GM18520 (cell line): ENCODE results near the gene VPS33A.
"Not testable (repeated sequence)": the region's sequence is repeated elsewhere in the genome, so short reads cannot be mapped to it uniquely, and the experiment has no call there.

Source experiments
- ATAC-seq: cut with Tn5 transposase; IDR thresholded peaks from one replicate; pipeline ENCODE4 v1.9.1; 2021; ENCODE audit not compliant: unreplicated experiment

Gene VPS33A

DNA sequence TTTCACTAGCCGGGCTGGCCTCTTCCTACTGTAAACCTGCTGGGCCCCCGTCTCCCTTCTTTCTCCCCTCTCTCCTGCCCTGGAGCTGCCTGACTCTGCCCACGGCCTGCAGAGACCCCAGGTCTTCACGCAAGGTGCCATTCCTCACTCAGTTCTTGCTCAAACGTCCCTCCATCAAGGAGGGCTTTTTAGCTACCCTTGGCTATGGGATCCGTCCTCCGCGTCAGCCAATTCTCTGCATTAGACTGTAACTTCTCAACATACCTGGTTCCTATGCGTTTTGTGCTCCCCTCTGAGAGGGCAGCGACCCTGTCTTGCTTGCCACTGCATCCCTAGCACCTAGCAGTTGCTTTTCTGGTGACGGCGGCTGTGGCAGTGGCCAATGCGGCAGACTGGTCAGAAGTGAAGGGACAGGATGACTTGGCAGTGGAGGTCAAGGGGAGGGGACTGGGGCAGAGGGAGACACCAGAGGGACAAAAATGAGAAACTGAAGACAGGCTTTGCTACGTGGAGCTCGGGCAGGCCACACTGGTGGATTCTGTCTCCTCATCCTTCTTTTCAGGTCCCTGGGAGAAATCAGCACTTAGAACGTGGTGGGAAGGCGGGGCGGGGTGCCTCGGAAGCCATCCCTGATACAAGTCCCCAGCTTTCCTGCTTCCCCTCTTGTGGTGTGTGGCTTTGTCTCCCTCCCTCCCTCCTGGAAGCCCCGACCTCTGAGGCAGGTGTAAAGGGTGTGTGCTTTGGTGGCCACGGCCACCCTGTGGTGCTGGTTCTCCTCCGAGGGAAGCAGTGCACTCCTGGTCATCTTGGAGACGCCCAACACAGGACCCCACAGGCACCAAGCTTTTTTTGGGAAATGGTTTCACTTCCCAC, 61.0 kb downstream of the VPS33A start:
- no peak for ATAC-seq

DNA sequence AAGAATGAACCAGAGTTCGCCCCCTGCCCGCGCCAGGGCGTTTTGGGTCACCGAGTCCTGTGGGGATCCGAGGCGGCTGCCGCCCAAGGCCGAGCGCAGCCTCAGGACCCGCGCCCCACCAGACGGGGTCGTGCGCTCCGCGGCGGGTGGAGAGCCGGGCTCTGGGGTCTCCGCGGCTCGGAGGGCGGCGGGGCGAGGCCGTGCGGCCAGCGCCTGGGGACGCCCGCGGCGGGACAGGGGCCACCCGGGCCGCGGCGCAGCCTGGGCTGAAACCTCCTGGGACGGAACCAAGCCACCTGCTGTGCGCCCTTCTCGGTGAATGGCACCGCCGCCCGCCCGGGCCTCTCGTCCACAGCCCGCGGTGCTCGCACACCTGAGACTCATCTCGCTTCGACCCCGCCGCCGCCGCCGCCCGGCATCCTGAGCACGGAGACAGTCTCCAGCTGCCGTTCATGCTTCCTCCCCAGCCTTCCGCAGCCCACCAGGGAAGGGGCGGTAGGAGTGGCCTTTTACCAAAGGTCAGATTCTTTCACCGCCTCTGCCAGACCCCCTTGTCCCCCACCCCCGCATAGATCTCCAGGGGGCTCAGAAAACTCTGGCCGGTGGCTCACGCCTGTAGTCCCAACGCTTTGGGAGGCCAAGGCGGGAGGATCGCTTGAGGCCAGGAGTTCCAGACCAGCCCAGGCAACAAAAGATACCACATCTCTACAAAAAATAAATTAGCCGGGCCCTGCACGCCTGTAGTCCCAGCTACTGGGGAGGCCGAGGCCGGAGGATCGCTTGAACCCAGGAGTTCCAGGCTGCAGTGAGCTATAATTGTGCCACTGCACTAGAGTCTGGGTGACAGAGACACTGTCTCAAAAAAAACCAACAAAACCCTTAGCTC, 61.9 kb downstream of the VPS33A start:
- ATAC-seq: no peak

GRCh38 chr12:122203301-122204166, 62.8 kb downstream of the VPS33A start, which contains the start of gene B3GNT4:
Gene B3GNT4 (plus strand): TSS chr12:122203709. CDS start chr12:122204619, 910 bp downstream.
- no peak for ATAC-seq

DNA sequence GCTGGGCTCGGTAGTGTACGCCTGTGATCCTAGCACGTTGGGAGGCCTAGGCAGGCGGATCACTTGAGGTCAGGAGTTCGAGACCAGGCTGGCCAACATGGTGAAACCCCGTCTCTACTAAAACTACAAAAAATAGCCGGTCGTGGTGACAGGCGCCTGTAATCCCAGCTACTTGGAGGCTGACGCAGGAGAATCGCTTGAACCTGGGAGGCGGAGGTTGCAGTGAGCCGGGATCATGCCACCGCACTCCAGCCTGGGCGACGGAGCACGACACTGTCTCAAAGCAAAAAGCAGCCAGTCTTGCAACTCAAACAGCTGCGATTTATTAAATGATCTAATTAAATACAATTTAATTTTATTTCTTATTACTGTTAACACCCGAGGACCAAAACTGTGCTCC, 63.5 kb downstream of the VPS33A start:
- ATAC-seq: not testable (repeated sequence)

DNA sequence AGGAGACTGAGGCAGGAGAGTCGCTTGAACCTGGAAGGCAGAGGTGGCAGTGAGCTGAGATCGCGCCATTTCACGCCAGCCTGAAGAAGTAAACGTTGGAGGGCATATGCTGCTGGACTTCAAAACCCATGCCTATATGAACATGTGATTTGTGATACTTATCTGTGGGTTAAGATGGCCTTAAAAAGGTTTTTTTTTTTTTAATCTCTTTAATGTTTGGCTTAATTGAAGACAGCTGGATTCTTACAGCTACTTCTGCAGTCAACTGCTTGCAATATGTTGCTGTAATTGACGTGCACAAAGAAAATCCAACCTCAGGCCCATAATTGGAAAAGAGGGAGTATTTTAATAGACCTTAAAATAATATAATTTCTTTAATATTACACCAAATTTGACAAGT, 64.3 kb downstream of the VPS33A start:
- ATAC-seq: no peak

- ATAC-seq: no peak
Observed at GRCh38 chr12:122201381-122201780, 64.9 kb downstream of the VPS33A start.

GRCh38 chr12:122200541-122201175, 65.6 kb downstream of the VPS33A start:
- no peak for ATAC-seq

DNA sequence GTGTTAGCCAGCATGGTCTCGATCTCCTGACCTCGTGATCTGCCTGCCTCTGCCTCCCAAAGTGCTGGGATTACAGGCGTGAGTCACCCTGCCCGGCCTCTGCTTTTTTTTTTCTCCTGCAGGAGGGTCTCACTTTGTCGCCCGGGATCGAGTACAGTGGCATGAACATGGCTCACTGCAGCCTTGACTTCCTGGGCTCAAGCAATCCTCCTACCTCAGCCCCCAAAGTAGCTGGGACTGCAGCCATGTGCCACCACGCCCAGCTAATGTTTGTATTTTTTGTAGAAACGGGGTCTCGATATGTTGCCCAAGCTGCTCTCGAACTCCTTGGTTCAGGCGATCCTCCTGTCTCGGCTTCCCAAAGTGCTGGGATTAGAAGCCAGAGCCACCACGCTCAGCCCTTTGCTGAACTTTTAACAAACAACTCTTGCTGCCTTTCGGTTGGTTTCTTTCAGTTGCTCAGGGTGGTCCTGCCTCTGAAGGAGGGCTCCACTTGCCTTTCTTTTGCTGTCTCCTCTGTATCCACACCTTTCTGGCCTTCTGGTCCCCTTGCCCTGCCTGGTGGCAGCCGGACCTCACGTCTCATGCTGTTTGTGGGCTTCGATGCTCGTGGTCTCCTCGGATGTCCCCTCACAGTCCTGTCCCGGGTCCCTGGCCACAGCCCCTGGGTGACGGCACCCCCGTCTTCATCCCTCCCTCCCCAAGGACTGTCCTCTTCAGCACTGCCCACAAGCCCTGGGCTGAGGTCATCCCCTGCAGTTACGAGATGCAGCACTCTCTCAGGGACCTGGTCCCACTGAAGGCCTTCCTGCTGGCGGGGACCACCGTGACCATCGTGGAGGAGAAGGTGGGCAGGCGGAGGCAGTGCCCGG, 66.6 kb downstream of the VPS33A start:
- ATAC-seq: no peak

DNA sequence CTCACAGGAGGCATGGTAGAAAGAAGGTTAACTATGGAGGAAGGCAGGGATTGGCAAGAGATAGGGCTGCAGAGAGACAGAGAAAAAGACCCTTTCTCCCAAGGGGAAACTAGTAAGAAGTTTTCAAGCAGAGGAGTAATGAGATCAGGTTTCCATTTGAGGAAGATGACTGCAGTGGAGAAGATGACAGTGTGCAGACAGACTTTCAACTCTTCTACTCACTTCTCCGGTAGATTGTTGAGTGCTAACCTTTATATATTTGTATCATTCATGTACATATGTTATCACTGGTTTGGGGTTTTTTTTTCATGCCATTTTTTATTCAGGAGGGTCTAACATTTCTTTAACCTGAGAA, 68.7 kb downstream of the VPS33A start:
- ATAC-seq: no peak

DNA sequence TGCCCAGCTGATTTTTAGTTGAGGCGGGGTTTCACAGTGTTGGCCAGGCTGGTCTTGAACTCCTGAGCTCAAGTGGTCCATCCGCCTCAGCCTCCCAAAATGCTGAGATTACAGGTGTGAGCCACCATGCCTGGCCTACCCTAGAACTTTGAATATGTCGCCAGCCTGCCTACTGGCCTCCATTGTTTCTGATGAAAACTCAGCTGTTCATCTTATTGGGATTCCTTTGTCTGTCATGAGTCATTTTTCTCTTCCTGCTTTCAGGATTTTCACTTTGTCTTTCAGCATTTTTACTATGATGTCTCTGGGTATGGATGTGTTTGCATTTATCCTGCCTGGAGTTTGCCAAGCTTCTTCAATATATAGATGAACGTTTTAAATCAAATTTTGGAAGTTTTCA, 70.9 kb downstream of the VPS33A start:
- ATAC-seq: no peak

DNA sequence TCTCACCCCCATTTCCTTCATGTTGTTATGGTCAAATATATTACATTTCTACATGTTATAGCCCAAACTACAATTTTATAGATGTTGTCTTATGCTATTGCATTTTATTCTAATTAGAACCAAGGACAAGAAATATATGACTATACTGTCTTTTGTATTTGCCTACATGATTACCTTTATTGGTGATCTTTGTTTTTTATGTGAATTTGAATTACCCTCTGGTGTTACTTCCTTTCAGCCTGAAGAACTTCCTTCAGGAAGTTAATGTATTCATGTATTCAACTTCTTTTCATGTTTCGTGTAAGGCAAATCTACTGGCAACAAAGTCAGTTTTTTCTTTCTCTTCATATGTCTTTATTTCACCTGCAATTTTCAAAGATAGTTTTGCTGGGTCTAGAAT, 71.5 kb downstream of the VPS33A start:
- no peak for ATAC-seq

GRCh38 chr12:122192441-122192840, 73.9 kb downstream of the VPS33A start:
- ATAC-seq: no peak

GRCh38 chr12:122190842-122191668, 75.2 kb downstream of the VPS33A start:
- ATAC-seq: no peak

DNA sequence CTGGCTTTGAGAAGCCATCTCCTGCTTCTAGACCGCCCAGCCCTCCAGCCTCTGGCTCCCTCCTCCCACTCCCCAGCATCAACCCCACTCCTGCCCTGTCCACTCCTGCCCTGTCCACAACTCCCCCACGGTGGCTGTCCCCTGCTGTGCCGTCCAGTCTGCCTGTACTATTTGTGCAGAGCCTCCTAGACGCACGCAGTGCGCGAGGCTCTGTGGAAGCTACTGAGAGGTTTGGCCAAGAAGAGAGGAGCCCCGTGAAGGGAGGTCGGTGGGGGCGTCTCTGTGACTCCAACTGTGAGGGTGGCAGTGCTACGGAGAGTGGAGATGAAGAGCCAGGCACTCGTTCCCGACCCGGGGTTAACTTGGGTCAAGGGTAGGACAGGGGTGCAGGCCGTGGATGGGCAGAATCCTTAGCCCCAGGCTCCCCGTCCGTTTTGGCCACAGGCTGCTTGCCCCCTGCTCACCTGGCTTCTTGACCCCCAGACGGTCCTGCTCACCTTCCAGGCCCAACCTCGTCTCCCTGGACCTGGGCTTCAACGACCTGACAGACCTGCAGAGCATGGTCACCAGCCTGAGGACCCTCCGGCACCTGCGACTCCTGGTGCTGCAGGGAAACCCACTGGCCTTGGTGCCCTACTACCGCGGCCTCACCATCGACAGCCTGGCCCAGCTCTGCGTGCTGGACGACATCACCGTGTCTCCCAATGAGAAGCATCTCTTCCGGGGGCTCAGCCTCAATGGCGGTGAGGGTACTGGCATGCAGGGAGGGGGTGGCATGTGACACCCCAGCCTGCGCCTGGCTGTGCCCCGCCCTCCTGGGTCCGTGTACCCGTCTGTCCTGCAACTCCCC, 76.4 kb downstream of the VPS33A start:
- ATAC-seq: no peak

DNA sequence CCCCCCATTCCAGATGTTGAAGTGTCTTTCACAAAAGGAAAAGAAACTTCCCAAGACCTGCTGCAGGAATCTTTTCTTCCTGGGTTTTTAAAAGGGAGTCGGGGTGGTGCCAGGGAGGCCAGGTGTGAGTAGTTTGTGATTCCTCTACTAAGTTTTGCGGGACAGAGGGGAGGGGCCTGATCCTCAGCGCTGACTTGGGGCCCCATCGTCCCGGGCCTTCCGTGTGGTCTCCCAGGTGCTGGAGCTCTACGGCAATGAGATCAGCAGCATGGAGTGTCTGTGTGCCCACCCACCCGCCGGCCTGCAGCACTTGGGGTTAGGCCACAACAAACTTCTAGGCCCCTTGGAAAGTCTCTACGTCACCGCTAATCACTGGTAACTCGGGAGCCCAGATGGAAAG, 78.8 kb downstream of the VPS33A start:
- no peak for ATAC-seq

DNA sequence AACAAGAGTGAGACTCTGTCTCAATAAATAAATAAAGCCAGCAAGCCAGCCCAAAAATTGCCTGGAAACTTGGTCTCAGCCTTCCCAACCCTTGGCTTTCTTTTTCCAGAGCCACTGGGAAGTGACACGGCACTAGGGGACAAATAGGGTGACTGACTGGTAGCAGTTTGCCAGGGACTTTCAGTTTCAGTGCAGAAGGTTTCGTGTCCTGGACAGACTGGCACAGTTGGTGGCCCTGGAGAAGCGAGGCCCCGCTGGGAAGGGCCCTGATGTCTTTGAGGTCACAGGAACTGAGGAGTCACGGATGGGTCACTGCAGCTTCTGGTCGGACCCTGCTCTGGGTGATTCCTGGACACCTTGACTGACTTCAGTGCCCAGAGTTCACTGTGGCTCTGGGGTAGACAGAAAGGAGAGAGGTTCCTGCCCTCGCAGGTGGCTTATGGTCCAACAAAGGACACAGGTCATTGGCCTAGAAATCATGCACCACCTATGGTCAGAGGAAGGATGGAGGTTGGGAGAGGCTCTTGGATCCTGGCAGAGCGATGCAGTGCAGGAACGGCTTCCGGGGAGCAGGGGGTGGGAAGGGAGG, 80.7 kb downstream of the VPS33A start:
- no peak for ATAC-seq

GRCh38 chr12:122185079-122185478, 81.2 kb downstream of the VPS33A start:
- ATAC-seq: no peak
